Liver (tissue), 9 donors: ENCODE measurements around the gene UBE2C. TPM values are rescaled to one million over a fixed set of nuclear protein-coding genes. Genes with fewer than 3 reads are reported as not detected.

Experiments
- DNase-seq: peaks from one replicate; pipeline ENCODE4 v3.0.0-alpha.2; 2017; ENCODE audit warnings: low spot score
- H3K27ac ChIP-seq, 2 donors: one replicate each; pipeline ENCODE4 v1.7.0; 2013; ENCODE audit warnings: inconsistent platforms in 2 of 2, low read length in 2 of 2, control low read depth in 1 of 2, low read depth in 1 of 2, mild to moderate bottlenecking in 1 of 2
- H3K27me3 ChIP-seq, 4 donors: one replicate each; pipeline versions ENCODE4 v1.6.1 to v1.7.0; 2013; ENCODE audit warnings: low read length in 3 of 4, inconsistent platforms in 1 of 4, mild to moderate bottlenecking in 1 of 4, moderate library complexity in 1 of 4; ENCODE audit not compliant: control insufficient read depth in 4 of 4, insufficient read depth in 4 of 4
- H3K36me3 ChIP-seq, 4 donors: one replicate each; pipeline versions ENCODE4 v1.6.1 to v1.7.0; 2013; ENCODE audit warnings: low read length in 3 of 4, mild to moderate bottlenecking in 3 of 4, low read depth in 1 of 4, moderate library complexity in 1 of 4; ENCODE audit not compliant: control insufficient read depth in 4 of 4, insufficient read depth in 3 of 4
- H3K4me1 ChIP-seq, 4 donors: one replicate each; pipeline versions ENCODE4 v1.6.1 to v1.7.0; 2013; ENCODE audit warnings: low read length in 3 of 4, mild to moderate bottlenecking in 3 of 4, moderate library complexity in 1 of 4; ENCODE audit not compliant: control insufficient read depth in 4 of 4, insufficient read depth in 4 of 4
- H3K4me3 ChIP-seq, 3 donors: one replicate each; pipeline versions ENCODE4 v1.6.1 to v1.7.0; 2013; ENCODE audit warnings: low read length in 3 of 3, control low read depth in 1 of 3, low read depth in 1 of 3, mild to moderate bottlenecking in 1 of 3
- H3K9ac ChIP-seq, 2 donors: one replicate each; pipeline ENCODE4 v1.7.0; 2013; ENCODE audit warnings: low read length in 2 of 2, mild to moderate bottlenecking in 2 of 2, moderate library complexity in 2 of 2, control low read depth in 1 of 2, low read depth in 1 of 2
- H3K9me3 ChIP-seq, 4 donors: one replicate each; pipeline versions ENCODE4 v1.6.1 to v1.7.0; 2013; ENCODE audit warnings: low read length in 3 of 4; ENCODE audit not compliant: control insufficient read depth in 4 of 4
- CTCF ChIP-seq: fragments of 150-350 bp; IDR thresholded peaks from 2 replicates; pipeline ENCODE4 v1.5.1; 2017; ENCODE audit warnings: improper control_type of control experiment, low read depth, low read length; ENCODE audit not compliant: missing input control
- EGR1 ChIP-seq, 2 donors: IDR thresholded peaks; 2 replicates each; pipeline ENCODE4 v1.6.1; 2016 to 2018; ENCODE audit warnings: antibody characterized with exemption in 2 of 2, low read depth in 2 of 2
- FOXA1 ChIP-seq: IDR thresholded peaks from 2 replicates; pipeline ENCODE4 v1.6.1; 2016; ENCODE audit warnings: antibody characterized with exemption
- GABPA ChIP-seq, 2 donors: IDR thresholded peaks in 1 of 2; conservative IDR thresholded peaks in 1 of 2; 2 replicates each; pipeline ENCODE4 v1.6.1; 2016; ENCODE audit warnings: antibody characterized with exemption in 2 of 2, mild to moderate bottlenecking in 1 of 2, moderate library complexity in 1 of 2
- HNF4A ChIP-seq, 2 donors: conservative IDR thresholded peaks; 2 replicates each; pipeline ENCODE4 v1.6.1; 2016; ENCODE audit warnings: antibody characterized with exemption in 2 of 2, mild to moderate bottlenecking in 2 of 2
- HNF4G ChIP-seq: IDR thresholded peaks from 2 replicates; pipeline ENCODE4 v1.6.1; 2016; ENCODE audit warnings: antibody characterized with exemption
- MAX ChIP-seq: IDR thresholded peaks from 2 replicates; pipeline ENCODE4 v1.6.1; 2016; ENCODE audit warnings: antibody characterized with exemption
- NR2F2 ChIP-seq: IDR thresholded peaks from 2 replicates; pipeline ENCODE4 v1.6.1; 2016; ENCODE audit warnings: antibody characterized with exemption
- RAD21 ChIP-seq, 2 donors: IDR thresholded peaks; 2 replicates each; pipeline ENCODE4 v1.6.1; 2016; ENCODE audit warnings: antibody characterized with exemption in 2 of 2, mild to moderate bottlenecking in 2 of 2
- REST ChIP-seq: IDR thresholded peaks from 2 replicates; pipeline ENCODE4 v1.6.1; 2016; ENCODE audit warnings: antibody characterized with exemption, mild to moderate bottlenecking
- SP1 ChIP-seq: IDR thresholded peaks from 2 replicates; pipeline ENCODE4 v1.6.1; 2018; ENCODE audit warnings: antibody characterized with exemption, mild to moderate bottlenecking
- TAF1 ChIP-seq: conservative IDR thresholded peaks from 2 replicates; pipeline ENCODE4 v1.6.1; 2016; ENCODE audit warnings: antibody characterized with exemption, mild to moderate bottlenecking
- YY1 ChIP-seq: IDR thresholded peaks from 2 replicates; pipeline ENCODE4 v1.6.1; 2016; ENCODE audit warnings: antibody characterized with exemption, mild to moderate bottlenecking
- WGBS: extraction: QIAGEN DNeasy Blood & Tissue Kit; methylation state at CpG from one replicate; pipeline ENCODE4 v1.1.7; 2013; 5-methylcytosine and 5-hydroxymethylcytosine counted together
- polyA plus RNA-seq, 2 donors: library from polyadenylated mRNA; stranded (reverse) in 1 of 2; unstranded in 1 of 2; fragments of 200-250 nt in 1 of 2; fragments of >200 nt in 1 of 2; fragmentation: Nextera tagmentation in 1 of 2; extraction: Ambion mirVana in 1 of 2; gene quantifications; one replicate each; pipeline versions ENCODE4 v1.2.1 to v1.2.3, GENCODE V29; 2013 to 2015
- total RNA-seq, 2 donors: library from RNA; depleted of rRNA; stranded (reverse); fragments of >200 nt; gene quantifications; one replicate each; pipeline ENCODE4 v1.2.3, GENCODE V29; 2014
- donor health status: healthy.
- donor health status: healthy.
- donor health status: healthy.
- donor health status: healthy.
- donor health status: healthy.

The UBE2C gene
- total and polyA plus RNA-seq, 4 donors: 2.7 to 27.6 (median 8.1) TPM; not detected in 1

GRCh38 chr20:45861221-45862075, 49.0 kb downstream of the UBE2C start:
- no peak overlapping the region for H3K4me3 ChIP-seq
- no peaks in the 10 kb centered on the region for H3K27me3 ChIP-seq
- H3K9ac ChIP-seq: no peak overlapping the region
- H3K4me1 ChIP-seq: peaks cover 5 to 16% (median 9%) of the 10 kb centered on the region in 4 donors
- no peak for TF ChIP-seq CTCF
- no peak for TF ChIP-seq TAF1
- no peak for TF ChIP-seq FOXA1
- TF ChIP-seq SP1: no peak
- no peak for TF ChIP-seq HNF4G
- no peaks in the 10 kb centered on the region for H3K9me3 ChIP-seq
- 88% methylated on average over 7 of the region's 7 CpGs for WGBS
- H3K27ac ChIP-seq: no peak overlapping the region
- DNase-seq: no peak
- no peaks in the 10 kb centered on the region for H3K36me3 ChIP-seq

GRCh38 chr20:45863543-45864470, 51.4 kb downstream of the UBE2C start:
- H3K27me3 ChIP-seq: no peaks in the 10 kb centered on the region
- TF ChIP-seq SP1 (no peak), HNF4A (conservative IDR thresholded peaks at IDR 0.05) (no peak), GABPA (IDR thresholded peaks at IDR 0.05 in 1 of 2, conservative IDR thresholded peaks at IDR 0.05 in 1 of 2) (no peak), RAD21 (IDR thresholded peaks at IDR 0.05) (no peak), MAX (no peak), TAF1 (no peak), YY1 (no peak), REST (no peak), EGR1 (IDR thresholded peaks at IDR 0.05; ENCODE audit: low read depth in 2 of 2) (no peak), NR2F2 (no peak)
- H3K36me3 ChIP-seq: no peaks in the 10 kb centered on the region
- no peak for DNase-seq
- 88% methylated on average over 7 of the region's 7 CpGs for WGBS
- H3K27ac ChIP-seq: no peak overlapping the region
- H3K9ac ChIP-seq: no peak overlapping the region
- no peaks in the 10 kb centered on the region for H3K9me3 ChIP-seq
- no peak overlapping the region for H3K4me3 ChIP-seq
- peaks cover 0 to 4% (median 0%) of the 10 kb centered on the region in 4 donors for H3K4me1 ChIP-seq
